ENCODE data around the gene GBA2. TPM values are rescaled to one million over a fixed set of nuclear protein-coding genes. Genes with fewer than 3 reads are reported as not detected.

Gene GBA2
- 29.5 and 31.1 TPM in 2 replicates for total RNA-seq

- H3K4me1 ChIP-seq (ENCODE audit: insufficient read depth, low read length): peaks cover 28% of the 10 kb centered on the region
- peak; percentile 96 for DNase-seq (ENCODE audit: insufficient read length, low spot score, missing footprints)
- peak within 1 kb of the TSS; percentile 92 for H3K4me3 ChIP-seq (ENCODE audit: insufficient read depth, low read length)
- no peaks in the 10 kb centered on the region for H3K27me3 ChIP-seq (ENCODE audit: insufficient read depth, low read length)
- peaks cover 57% of the 10 kb centered on the region for H3K79me2 ChIP-seq (ENCODE audit: insufficient read depth, low read length)
- H3K36me3 ChIP-seq (ENCODE audit: insufficient read depth, low read length): peaks cover 39% of the 10 kb centered on the region
- no peaks in the 10 kb centered on the region for H3K9me3 ChIP-seq (ENCODE audit: low read depth, low read length)
- H4K20me1 ChIP-seq (ENCODE audit: insufficient read depth, low read length): peaks cover 29% of the 10 kb centered on the region
- peak within 1 kb of the TSS; percentile 87 for H2AFZ ChIP-seq (ENCODE audit: low read length)
- TF ChIP-seq CTCF (IDR thresholded peaks at IDR 0.05; ENCODE audit: extremely low read depth, low read depth, low read length): no peak
- peak within 1 kb of the TSS; percentile 82 for H3K27ac ChIP-seq (ENCODE audit: low read depth, low read length)
- H3K4me2 ChIP-seq (ENCODE audit: insufficient read depth, low read length): peak within 1 kb of the TSS; percentile 89
Observed at GRCh38 chr9:35748858-35749514, at the start of gene GBA2, which contains the start of gene RGP1. GBA2 (minus strand) TSS chr9:35749228; CDS start chr9:35748704, 524 bp downstream. RGP1 (plus strand) TSS chr9:35749287; CDS start chr9:35749756, 469 bp downstream.

- H3K27me3 ChIP-seq (ENCODE audit: insufficient read depth, low read length): no peaks in the 10 kb centered on the region
- H3K4me2 ChIP-seq (ENCODE audit: insufficient read depth, low read length): no peak overlapping the region
- no peak overlapping the region for H3K27ac ChIP-seq (ENCODE audit: low read depth, low read length)
- H3K4me1 ChIP-seq (ENCODE audit: insufficient read depth, low read length): peaks cover 36% of the 10 kb centered on the region
- DNase-seq (ENCODE audit: insufficient read length, low spot score, missing footprints): peak; percentile 86
- H3K4me3 ChIP-seq (ENCODE audit: insufficient read depth, low read length): no peak overlapping the region
- TF ChIP-seq CTCF (IDR thresholded peaks at IDR 0.05; ENCODE audit: extremely low read depth, low read depth, low read length): no peak
- no peaks in the 10 kb centered on the region for H4K20me1 ChIP-seq (ENCODE audit: insufficient read depth, low read length)
- H2AFZ ChIP-seq (ENCODE audit: low read length): no peak overlapping the region
- peaks cover 32% of the 10 kb centered on the region for H3K36me3 ChIP-seq (ENCODE audit: insufficient read depth, low read length)
- H3K79me2 ChIP-seq (ENCODE audit: insufficient read depth, low read length): peaks cover 49% of the 10 kb centered on the region
- no peaks in the 10 kb centered on the region for H3K9me3 ChIP-seq (ENCODE audit: low read depth, low read length)
Observed at GRCh38 chr9:35797311-35798109, 48.5 kb upstream of the GBA2 start.

- Histone ChIP-seq H3K9me3 (ENCODE audit: low read depth, low read length) (no peaks in the 10 kb centered on the region), H3K36me3 (ENCODE audit: insufficient read depth, low read length) (peaks cover 15% of the 10 kb centered on the region), H2AFZ (ENCODE audit: low read length) (no peak overlapping the region), H3K79me2 (ENCODE audit: insufficient read depth, low read length) (peaks cover 53% of the 10 kb centered on the region), H4K20me1 (ENCODE audit: insufficient read depth, low read length) (no peaks in the 10 kb centered on the region), H3K4me2 (ENCODE audit: insufficient read depth, low read length) (no peak overlapping the region), H3K4me3 (ENCODE audit: insufficient read depth, low read length) (no peak overlapping the region), H3K27ac (ENCODE audit: low read depth, low read length) (no peak overlapping the region), H3K4me1 (ENCODE audit: insufficient read depth, low read length) (peaks cover 44% of the 10 kb centered on the region), H3K27me3 (ENCODE audit: insufficient read depth, low read length) (no peaks in the 10 kb centered on the region)
- no peak for TF ChIP-seq CTCF (IDR thresholded peaks at IDR 0.05; ENCODE audit: extremely low read depth, low read depth, low read length)
- no peak for DNase-seq (ENCODE audit: insufficient read length, low spot score, missing footprints)
Observed at GRCh38 chr9:35795695-35796094, 46.7 kb upstream of the GBA2 start.

- H4K20me1 ChIP-seq (ENCODE audit: insufficient read depth, low read length): no peaks in the 10 kb centered on the region
- H3K27ac ChIP-seq (ENCODE audit: low read depth, low read length): no peak overlapping the region
- no peak for TF ChIP-seq CTCF (IDR thresholded peaks at IDR 0.05; ENCODE audit: extremely low read depth, low read depth, low read length)
- peak overlapping the region; percentile 74 for H3K4me3 ChIP-seq (ENCODE audit: insufficient read depth, low read length)
- H3K4me1 ChIP-seq (ENCODE audit: insufficient read depth, low read length): peaks cover 44% of the 10 kb centered on the region
- no peaks in the 10 kb centered on the region for H3K27me3 ChIP-seq (ENCODE audit: insufficient read depth, low read length)
- H3K4me2 ChIP-seq (ENCODE audit: insufficient read depth, low read length): peak overlapping the region; percentile 78
- no peaks in the 10 kb centered on the region for H3K9me3 ChIP-seq (ENCODE audit: low read depth, low read length)
- no peaks in the 10 kb centered on the region for H3K36me3 ChIP-seq (ENCODE audit: insufficient read depth, low read length)
- H3K79me2 ChIP-seq (ENCODE audit: insufficient read depth, low read length): peaks cover 53% of the 10 kb centered on the region
- H2AFZ ChIP-seq (ENCODE audit: low read length): peak overlapping the region; percentile 3
- peak; percentile 86 for DNase-seq (ENCODE audit: insufficient read length, low spot score, missing footprints)
Observed at GRCh38 chr9:35793461-35793860, 44.4 kb upstream of the GBA2 start.

Data from osteoblast (primary cell).